GM23338 (cell line): Measurements from ENCODE around the gene PYGB. TPM values are rescaled to one million over a fixed set of nuclear protein-coding genes. Genes with fewer than 3 reads are reported as not detected.

ENCODE experiments used
- ATAC-seq: fragments of 200-7000 bp; cut with Tn5 transposase; 3 replicates; pipeline ENCODE4 v1.9.1; 2020
- DNase-seq: peaks from one replicate; pipeline ENCODE4 v3.0.0-alpha.2; 2015; ENCODE audit warnings: low spot score
- H2AFZ ChIP-seq: fragments of 200-600 bp; sonication (generic); 2 replicates; pipeline ENCODE4 v1.8.0; 2016; ENCODE audit warnings: antibody characterized with exemption, mild to moderate bottlenecking, moderate library complexity
- H3F3A ChIP-seq: fragments of 200-600 bp; sonication (generic); replicated peaks from 2 replicates; pipeline ENCODE4 v1.8.0; 2017; ENCODE audit warnings: antibody characterized with exemption, mixed run types, low read depth
- H3K27ac ChIP-seq: fragments of 200-600 bp; sonication (generic); 2 replicates; pipeline ENCODE4 v1.6.1; 2016; ENCODE audit warnings: low read depth
- H3K27me3 ChIP-seq: fragments of 200-600 bp; sonication (generic); 2 replicates; pipeline ENCODE4 v1.8.0; 2016; ENCODE audit warnings: mild to moderate bottlenecking, mixed run types, moderate library complexity; ENCODE audit not compliant: insufficient read depth
- H3K36me3 ChIP-seq: fragments of 200-600 bp; sonication (generic); 2 replicates; pipeline ENCODE4 v1.8.0; 2016; ENCODE audit warnings: mild to moderate bottlenecking; ENCODE audit not compliant: insufficient read depth
- H3K4me1 ChIP-seq: fragments of 200-600 bp; sonication (generic); 2 replicates; pipeline ENCODE4 v1.8.0; 2016; ENCODE audit warnings: mild to moderate bottlenecking, moderate library complexity; ENCODE audit not compliant: insufficient read depth
- H3K4me2 ChIP-seq: fragments of 200-600 bp; sonication (generic); 2 replicates; pipeline ENCODE4 v1.7.1; 2017; ENCODE audit warnings: mixed run types
- H3K4me3 ChIP-seq: fragments of 200-600 bp; sonication (generic); 2 replicates; pipeline ENCODE4 v1.6.1; 2016; ENCODE audit warnings: mixed run types
- H3K79me2 ChIP-seq: fragments of 200-600 bp; sonication (generic); replicated peaks from 2 replicates; pipeline ENCODE4 v1.8.0; 2017; ENCODE audit warnings: mild to moderate bottlenecking; ENCODE audit not compliant: insufficient read depth
- H3K9me2 ChIP-seq: fragments of 200-600 bp; sonication (generic); 2 replicates; pipeline ENCODE4 v1.8.0; 2017; ENCODE audit not compliant: insufficient read depth
- H4K20me1 ChIP-seq: fragments of 200-600 bp; sonication (generic); replicated peaks from 2 replicates; pipeline ENCODE4 v1.8.0; 2017; ENCODE audit warnings: mild to moderate bottlenecking; ENCODE audit not compliant: insufficient read depth
- H3K27ac Mint-ChIP-seq: 2 replicates; pipeline ENCODE4 v1.8.0; 2020; ENCODE audit warnings: inconsistent platforms, mild to moderate bottlenecking, moderate library complexity, mixed read lengths
- H3K27me3 Mint-ChIP-seq: 3 replicates; pipeline ENCODE4 v1.8.0; 2022; ENCODE audit warnings: low read depth, mild to moderate bottlenecking, moderate library complexity, mixed read lengths, inconsistent platforms; ENCODE audit not compliant: insufficient read depth, poor library complexity
- H3K36me3 Mint-ChIP-seq: 3 replicates; pipeline ENCODE4 v1.8.0; 2021; ENCODE audit warnings: low read depth, mild to moderate bottlenecking, inconsistent platforms, moderate library complexity, mixed read lengths
- H3K4me1 Mint-ChIP-seq: 3 replicates; pipeline ENCODE4 v1.8.0; 2020; ENCODE audit warnings: mild to moderate bottlenecking, inconsistent platforms, mixed read lengths
- H3K4me3 Mint-ChIP-seq: 3 replicates; pipeline ENCODE4 v1.8.0; 2021; ENCODE audit warnings: moderate library complexity, mild to moderate bottlenecking, inconsistent platforms, mixed read lengths
- H3K9me3 Mint-ChIP-seq: 3 replicates; pipeline ENCODE4 v1.8.0; 2020; ENCODE audit warnings: moderate library complexity, mild to moderate bottlenecking, inconsistent platforms, mixed read lengths
- NANOG ChIP-seq: IDR thresholded peaks from 2 replicates; pipeline ENCODE4 v1.6.1; 2016; ENCODE audit warnings: antibody characterized with exemption, borderline replicate concordance
- REST ChIP-seq: IDR thresholded peaks from one replicate; pipeline ENCODE4 v1.6.1; 2018; ENCODE audit warnings: antibody characterized with exemption; ENCODE audit not compliant: unreplicated experiment
- ZNF462 ChIP-seq: fragments of 250-450 bp; sonication (Bioruptor Pico); IDR thresholded peaks from 2 replicates; pipeline ENCODE4 v1.5.0; 2020; ENCODE audit warnings: mild to moderate bottlenecking, moderate library complexity
- polyA plus RNA-seq: library from polyadenylated mRNA; unstranded; fragments of >200 nt; fragmentation: Nextera tagmentation; extraction: Ambion mirVana; gene quantifications from 2 replicates; pipeline ENCODE4 v1.2.1, GENCODE V29; 2016
- total RNA-seq: library from RNA; depleted of rRNA; stranded (reverse); fragments of >200 nt; shearing (Covaris generic); gene quantifications from 2 replicates; pipeline ENCODE4 v1.2.3, GENCODE V29; 2014

Gene PYGB
- total and polyA plus RNA-seq, 2 experiments from 2014 or later: 15.6 to 64.0 TPM

- TF ChIP-seq ZNF462 (CRISPR knock-in tag) (no peak), NANOG (no peak)
Observed at GRCh38 chr20:25304025-25304549, 56.2 kb downstream of the PYGB start (continued).

DNA sequence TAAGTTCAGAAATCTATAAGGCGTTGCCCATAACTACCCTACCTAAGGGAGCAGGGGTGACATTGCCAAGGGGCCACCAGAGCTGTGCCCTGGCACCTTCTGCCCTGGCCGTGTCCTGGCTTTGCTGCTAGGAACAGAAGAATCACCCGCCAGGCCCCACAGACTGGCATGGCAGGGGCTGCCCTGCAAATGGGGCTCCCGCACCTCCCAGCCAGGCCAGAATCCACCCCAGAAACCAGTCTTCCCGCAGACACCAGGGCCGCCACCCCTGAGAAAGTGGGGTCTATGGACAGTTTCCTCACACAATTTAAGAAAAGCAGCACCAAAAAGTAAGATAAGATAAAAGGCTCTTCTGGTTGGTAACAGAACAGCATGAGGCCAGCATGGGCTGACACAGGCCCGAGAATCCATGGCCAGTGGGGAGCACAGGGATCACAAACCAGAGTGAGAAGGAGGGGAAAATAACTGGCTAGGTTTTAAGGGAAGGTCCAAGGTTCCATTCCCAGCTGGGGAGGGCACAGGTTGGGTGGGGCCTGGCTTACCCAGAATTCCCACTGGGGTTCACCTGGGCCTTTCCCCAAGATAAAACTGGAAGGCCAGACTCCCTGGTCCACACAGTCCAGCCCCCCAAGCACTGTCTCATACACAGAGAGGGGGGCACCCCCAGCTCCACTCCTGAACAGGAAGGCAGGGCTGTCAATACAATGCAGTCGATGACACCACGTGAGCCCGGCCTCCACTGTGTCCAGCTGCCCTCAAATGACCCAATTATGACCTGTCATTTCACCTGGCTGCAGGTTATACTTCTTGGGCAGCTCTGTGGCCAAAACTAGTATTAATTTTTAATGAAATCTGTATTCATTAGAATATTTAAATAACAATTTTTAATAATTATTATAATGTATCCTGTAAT, 59.4 kb downstream of the PYGB start:
- peaks cover 37% of the 10 kb centered on the region for H3K36me3 Mint-ChIP-seq
- TF ChIP-seq REST: no peak
- H3K27ac Mint-ChIP-seq: 0 out of 2 replicates have a peak overlapping the region, but pooled peaks have one; percentile 56
- ATAC-seq (no peak), DNase-seq (no peak)
- H3K36me3 ChIP-seq: 0 out of 2 replicates have a peak, but pooled peaks cover 9% of the 10 kb centered on the region
- H3K27me3 ChIP-seq: no peaks in the 10 kb centered on the region
- H3K4me2 ChIP-seq: no peak overlapping the region
- peaks cover 18% of the 10 kb centered on the region for H3K27me3 Mint-ChIP-seq
- H3K4me1 Mint-ChIP-seq: peaks cover 12% of the 10 kb centered on the region
- H3K9me3 Mint-ChIP-seq: peaks cover 4% of the 10 kb centered on the region; the same call in 2 of the 3 replicates
- no peak overlapping the region for H2AFZ ChIP-seq
- H3K4me1 ChIP-seq: no peaks in the 10 kb centered on the region
- no peaks in the 10 kb centered on the region for H3K79me2 ChIP-seq
- H3K4me3 ChIP-seq: no peak overlapping the region
- H3K27ac ChIP-seq: no peak overlapping the region
- no peak overlapping the region for H3K4me3 Mint-ChIP-seq
- no peaks in the 10 kb centered on the region for H3K9me2 ChIP-seq
- H3F3A ChIP-seq: no peaks in the 10 kb centered on the region
- H4K20me1 ChIP-seq: 0 out of 2 replicates have a peak, but pooled peaks cover 3% of the 10 kb centered on the region
